Measurements from ENCODE around the gene RNU5B-1.

RNU5B-1 gene

GRCh38 chr15:65329288-65329983 lies 25.0 kb downstream of the RNU5B-1 start:
- DNase-seq = no peak

DNA sequence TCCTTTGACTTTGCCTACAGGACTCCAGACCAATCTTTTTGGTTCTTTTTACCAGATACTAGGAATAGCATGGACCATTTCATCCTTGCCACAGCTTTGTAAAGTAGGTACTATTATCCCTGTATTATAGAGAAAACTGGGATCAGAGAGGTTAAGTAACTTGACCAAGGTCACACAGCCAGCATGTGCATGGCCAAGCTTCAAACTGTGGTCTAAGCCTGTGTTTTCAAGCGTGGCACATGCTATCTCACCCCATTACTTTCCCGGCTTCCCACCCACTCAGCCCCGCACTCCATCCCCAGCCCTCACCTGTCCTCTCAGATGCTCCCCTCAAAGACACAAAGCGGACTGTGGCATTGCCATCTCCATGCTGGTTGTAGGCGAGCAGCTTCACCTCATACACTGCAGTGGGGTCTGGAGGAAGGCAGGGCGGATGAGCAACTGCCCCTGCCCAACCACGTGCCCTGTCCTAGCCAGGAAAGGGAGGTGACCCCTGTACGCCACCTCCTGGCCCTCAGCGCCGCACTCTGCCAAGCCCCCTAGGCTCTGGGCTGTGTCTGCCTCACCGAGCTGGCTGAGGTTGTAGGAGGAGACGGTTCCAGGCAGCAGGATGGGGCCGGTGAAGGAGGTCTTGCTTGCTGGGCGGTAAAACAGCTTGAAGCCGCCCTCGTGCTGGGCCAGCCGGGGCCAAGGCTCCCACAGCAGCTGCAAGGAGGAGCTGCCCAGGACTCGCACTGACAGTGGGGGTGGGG lies 25.7 kb downstream of the RNU5B-1 start:
- DNase-seq = no peak

DNA sequence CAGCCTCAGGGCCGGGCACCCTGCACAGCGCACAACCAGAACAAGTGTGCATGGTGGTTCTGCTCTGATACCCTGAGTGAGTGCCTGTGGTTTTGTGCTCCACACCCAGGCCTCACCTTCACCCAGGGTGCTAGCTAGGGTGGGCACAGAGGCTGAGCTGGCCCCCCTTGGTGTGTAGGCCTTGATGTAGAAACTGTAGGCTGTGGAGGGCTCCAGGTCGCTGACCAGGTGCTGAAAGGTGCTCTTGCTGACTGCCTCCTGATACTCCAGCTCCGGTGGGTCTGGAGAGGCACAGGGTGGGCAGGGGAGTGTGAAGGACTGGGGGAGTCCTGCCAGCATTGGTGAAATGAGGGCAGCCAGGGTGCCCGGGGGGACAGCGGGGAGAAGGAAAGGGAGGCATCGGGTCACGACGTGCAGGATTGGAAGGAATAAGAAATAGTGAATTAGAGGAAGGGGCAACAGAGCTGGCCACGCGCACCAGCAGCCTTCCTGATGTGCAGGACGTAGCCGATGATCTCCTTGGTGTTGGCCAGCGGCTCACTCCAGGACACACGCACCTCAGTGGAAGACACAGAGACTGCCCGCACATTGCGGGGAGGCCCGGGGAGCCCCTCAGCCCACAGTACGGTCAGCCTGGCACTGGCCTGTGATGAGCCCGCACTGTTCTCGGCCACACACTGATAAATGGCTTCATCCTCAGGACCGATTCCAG lies 26.6 kb downstream of the RNU5B-1 start:
- DNase-seq = no peak

DNA sequence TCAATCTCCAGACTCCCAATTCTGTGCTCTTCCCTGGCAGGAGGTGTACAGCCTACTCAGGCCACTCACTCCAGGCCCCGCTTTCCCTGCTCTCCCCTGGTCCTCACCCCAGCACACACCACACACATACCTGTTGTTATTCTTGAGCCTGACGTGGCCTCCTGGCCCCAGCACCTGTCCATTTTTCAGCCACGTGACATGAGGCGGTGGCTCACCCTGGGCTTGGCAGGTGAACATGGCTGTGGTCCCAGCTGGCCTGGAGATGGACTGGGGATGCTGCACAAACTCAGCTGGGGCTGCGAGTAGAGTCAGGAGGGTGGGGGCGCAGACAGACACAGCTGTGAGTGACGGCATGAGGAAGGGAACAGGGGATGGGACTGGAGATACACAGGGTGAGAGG lies 27.3 kb downstream of the RNU5B-1 start:
- DNase-seq = no peak

DNA sequence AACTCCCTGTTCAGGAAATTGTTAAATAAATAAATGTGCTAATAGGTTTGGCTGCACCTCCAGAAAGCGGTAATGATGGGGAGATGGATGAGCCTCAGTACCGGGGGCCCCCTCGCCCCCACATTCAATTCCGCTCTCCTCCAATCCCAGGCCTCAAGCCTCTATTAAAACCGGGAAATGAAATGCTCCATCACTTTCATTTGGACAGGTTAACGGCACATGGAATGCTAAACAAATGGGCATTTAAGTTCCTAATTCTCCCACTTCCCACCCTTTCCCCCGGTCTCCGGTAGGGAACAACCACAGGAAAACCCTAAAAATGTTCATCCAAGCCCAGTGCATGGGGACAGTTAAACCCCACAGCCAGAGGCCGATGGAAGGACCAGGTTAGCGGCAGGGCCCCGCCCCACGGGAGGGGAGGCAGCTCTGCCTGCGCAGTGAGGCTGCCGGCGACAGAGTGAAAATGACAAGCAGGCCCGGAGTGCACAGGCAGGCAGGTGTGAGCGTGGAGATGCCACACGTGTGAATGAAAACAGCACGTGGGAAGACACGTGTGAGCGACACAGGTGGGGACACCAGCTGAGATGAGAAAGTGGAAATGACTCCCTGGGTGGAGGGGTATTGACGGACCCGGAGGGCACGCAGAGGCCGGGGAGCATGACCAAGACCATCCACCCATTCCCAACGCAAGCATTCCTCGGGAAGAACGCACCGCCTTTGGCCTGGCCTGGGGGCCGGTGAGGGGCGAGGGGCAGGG lies 28.1 kb downstream of the RNU5B-1 start:
- no peak for DNase-seq

DNA sequence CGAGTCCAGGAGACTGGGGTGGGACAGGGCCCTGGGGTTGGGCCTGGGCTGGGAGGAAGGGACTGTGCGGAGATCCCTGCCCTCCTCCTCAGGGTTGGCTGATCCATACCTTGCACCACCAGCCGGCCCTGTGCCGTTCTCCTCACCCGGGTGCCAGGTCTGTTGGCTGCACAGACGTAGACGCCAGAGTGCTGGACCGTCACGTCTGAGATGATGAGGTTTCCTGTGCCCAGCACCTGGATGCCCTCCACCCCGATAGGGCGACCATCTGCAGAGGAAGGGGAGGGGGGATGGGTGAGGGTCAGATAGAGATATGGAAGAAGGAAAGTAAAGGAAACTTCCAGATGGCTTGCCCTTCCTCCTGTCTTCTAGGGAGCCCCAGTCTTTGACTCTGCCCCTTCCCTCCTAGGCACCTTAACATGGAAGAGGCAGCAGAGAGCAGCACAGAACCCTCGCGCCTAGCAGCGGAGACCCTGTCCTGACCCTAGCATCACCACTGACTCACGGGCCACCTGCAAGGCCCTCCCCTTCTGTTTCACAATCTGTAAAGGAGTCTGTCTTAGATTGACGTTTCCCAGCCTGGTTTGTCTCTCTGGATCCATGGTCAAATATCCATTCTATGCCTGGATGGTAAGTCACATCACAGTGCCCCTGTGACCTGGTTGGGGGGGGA lies 28.8 kb downstream of the RNU5B-1 start:
- DNase-seq = no peak

DNA sequence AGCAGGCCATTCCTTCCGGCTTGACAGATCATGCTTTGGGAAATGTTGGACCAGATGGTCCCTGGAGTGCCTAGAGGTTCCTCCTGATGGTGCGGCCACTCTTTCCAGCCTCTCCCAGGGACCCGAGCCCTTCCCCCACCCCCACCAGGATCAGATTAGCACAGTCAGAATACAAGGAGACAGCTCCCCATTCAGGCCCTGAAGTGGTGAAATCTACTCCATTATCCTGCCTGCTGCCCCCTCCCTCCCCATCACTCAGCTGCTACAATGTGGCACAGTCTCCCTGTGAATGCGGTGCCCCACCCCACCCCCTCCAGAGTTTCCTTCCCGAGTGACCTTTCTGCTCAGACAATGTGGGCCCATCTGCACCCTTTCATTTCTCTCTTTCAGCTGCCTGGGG lies 29.4 kb downstream of the RNU5B-1 start:
- DNase-seq = no peak

DNA sequence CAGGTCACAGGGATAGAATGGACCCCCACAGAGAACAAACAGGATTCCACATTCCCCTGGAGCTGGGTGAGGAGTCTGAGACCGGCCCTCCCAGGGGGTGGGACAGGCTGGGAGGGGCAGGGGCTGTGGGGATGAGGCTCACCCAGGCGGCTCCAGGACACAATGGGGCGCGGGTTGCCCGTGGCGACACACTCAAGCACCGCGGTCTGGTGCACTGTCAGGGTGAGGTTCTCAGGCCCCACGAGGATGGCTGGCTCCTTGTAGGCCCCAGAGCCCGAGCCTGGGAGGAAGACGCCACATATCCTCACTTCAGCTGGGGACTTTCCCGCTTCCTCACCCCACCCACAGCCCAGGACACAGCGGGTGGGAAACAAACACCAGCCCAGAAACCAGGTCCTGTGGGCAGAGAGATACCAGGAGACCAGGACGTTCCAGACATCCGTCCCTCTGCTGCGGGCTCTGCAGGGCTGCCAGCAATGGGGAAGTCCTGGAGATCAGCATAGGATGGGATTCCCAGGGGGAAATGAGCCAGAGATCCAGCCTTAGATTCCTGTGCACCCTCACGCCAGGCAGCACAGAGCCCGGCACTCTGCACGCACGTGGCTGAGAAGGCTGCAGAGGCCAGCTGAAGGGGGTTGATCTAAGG lies 30.2 kb downstream of the RNU5B-1 start:
- DNase-seq = no peak

- DNase-seq = no peak
Observed at GRCh38 chr15:65335278-65336055, 31.0 kb downstream of the RNU5B-1 start.

GRCh38 chr15:65336493-65337435 lies 32.3 kb downstream of the RNU5B-1 start:
- no peak for DNase-seq

DNA sequence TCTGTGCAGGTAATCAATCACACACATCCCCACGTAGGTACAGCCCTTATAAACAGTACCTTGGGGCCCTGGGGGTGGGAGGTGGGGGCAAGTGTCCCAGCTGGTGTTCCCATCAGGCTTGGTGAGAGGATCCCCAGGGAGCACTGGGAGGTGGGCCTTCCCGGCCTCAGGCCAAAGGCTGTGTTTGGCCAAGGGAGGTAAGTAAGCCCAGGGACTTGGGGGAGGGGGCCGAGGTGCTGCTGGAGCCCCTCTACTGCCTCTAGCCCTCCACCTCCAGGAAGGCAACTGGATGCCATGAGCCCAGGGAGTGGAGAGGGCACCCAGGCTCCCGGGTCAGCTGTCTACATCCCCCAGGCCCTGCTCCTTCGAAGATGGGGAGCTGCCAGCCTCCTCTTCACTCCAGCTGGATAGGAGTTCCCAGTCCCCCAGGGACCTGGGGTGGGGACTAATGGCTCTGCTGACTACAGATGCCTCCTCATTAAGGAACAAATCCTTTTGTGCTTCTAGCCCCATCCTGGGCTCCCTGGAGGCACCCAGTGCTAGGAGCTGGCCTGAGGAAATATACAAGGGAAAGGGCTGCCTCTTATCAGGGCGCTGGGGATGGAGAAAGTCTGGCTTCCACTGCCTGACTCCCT lies 33.1 kb downstream of the RNU5B-1 start:
- no peak for DNase-seq

DNA sequence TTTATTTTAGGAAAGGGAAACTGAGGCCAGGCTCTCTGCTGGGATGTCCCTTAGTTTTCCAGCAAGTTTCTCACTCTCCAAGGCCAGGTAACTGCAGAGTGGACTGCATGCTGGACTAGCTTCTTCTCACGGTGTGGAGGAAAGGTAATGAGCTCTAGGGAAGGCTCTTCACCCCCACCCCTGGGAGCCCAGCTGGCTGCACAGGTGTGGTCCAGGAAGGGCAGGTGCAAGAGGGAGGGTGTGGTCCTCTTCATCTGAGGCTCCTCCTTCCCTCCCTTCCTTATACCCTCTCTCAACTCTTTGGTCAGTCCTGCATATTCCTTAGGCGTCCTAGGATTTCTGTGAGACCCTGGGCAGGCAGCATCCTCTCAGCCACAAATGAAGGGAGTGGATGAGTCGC lies 33.9 kb downstream of the RNU5B-1 start:
- no peak for DNase-seq

DNA sequence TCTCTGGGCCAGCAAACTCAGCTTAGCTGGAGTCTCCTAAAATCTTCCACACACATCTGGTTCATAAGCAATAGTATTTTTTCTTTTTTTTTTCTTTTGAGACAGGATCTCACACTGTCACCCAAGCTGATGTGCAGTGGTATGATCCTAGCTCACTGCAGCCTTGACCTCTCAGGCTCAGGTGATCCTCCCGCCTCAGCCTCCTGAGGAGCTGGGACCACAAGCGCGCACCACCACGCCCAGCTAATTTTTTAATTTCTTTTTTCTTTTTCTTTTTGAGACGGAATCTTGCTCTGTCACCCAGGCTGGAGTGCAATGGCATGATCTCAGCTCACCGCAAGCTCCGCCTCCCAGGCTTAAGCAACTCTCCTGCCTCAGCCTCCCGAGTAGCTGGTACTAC lies 34.3 kb downstream of the RNU5B-1 start:
- no peak for DNase-seq

- DNase-seq = no peak
Observed at GRCh38 chr15:65339416-65339815, 34.9 kb downstream of the RNU5B-1 start.

DNA sequence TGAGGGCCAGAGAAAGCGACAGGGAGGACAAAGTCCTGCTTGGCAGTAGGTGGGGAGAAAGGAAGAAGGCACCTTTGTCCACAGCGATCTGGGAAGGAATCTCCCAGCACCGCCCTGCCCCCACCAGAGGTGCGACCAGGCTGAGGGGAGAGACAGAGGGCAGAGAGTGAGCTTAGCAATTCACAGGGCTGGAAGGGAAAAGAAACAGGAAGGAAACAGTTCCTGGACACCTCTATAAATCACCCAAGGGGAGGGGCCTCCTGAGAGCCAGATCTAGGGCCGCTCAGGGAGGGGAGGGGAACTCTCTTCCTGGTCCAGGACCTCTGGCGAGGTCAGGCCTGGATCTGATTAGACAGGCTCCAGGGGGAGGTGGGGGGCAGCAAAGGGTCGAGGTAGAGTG lies 35.4 kb downstream of the RNU5B-1 start:
- no peak for DNase-seq

DNA sequence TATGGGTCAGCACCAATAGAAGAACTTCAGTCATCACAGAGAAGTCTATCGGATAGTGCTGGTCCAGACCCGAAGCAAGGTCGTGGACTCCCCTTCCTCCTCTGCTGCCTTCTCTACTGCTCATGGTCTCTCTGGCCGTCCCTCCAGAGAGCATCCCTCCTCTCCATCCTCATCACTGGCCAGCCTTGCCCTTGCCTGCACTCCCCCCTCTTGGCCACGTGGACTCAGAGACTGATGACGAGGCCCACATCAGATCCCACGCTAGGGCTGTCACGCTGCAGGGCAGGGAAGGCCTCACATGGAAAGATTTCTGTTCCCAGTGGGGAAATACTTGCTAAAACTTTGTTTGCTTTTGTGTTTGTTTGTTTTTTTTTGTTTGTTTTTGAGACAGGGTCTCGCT lies 38.0 kb downstream of the RNU5B-1 start:
- DNase-seq = no peak

- DNase-seq = no peak
Observed at GRCh38 chr15:65343374-65343981, 39.0 kb downstream of the RNU5B-1 start.

DNA sequence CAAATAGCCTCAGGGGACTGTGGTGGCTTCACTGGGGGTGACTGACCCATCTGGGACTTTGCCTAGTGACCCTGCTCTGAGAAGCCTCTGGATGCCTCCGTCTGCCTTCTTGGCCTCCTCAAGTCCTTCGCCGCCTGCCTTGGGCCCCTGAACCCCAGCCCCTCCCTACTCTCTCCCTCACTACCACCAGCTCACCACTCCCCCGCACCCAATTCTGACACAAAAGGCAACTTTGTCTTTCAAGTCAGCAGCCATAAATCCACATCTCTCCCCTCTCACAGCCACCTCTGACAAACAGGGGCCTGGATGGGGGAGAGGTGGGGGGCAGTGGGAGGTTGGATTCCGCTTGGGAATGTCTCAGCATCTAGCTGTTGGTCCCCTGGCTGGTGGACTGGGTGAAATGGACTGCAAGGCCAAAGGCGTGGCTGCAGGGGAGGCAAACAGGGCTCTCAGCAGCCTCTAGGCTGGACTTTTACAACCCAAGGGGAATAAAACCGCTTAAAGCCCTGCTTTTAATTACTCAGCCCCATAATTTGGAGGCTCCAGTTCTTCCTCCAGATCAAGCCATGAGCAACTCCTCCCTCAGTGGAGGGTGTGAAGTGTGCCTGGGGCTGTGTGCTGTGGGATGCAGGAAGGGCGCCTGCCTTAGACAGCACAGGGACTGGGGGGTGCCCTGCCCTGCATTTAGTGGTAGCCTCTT lies 39.9 kb downstream of the RNU5B-1 start:
- DNase-seq = no peak

DNA sequence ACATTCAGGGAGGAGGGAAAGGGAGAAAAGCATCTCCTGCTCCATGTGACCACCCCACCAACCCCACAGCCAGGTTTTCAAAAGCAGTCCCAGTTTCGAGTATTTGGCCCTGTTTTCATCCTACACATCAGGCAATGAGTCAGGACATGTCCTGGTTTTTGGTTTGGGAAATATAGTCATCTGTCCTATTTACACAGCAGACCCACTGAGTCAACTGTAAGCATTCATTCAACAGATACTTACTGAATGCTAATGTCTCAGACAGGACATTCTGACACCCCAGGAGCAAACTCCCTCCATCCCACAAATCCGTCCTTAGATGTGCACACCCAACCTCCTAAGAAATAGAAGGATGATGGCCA lies 40.4 kb downstream of the RNU5B-1 start:
- no peak for DNase-seq
